GM18907 (cell line): ENCODE results near the gene CASP1.
"Not testable (repeated sequence)": the region's sequence is repeated elsewhere in the genome, so short reads cannot be mapped to it uniquely, and the experiment has no call there.

Source experiments
- ATAC-seq: cut with Tn5 transposase; IDR thresholded peaks from one replicate; pipeline ENCODE4 v1.9.1; 2021; ENCODE audit warnings: mild to moderate bottlenecking, moderate library complexity; ENCODE audit not compliant: unreplicated experiment

The CASP1 gene

GRCh38 chr11:105034813-105035620 is at the start of gene CASP1:
CASP1 (minus strand) TSS chr11:105035144; CDS start chr11:105035113, 31 bp downstream.
- ATAC-seq: peak; percentile 98

DNA sequence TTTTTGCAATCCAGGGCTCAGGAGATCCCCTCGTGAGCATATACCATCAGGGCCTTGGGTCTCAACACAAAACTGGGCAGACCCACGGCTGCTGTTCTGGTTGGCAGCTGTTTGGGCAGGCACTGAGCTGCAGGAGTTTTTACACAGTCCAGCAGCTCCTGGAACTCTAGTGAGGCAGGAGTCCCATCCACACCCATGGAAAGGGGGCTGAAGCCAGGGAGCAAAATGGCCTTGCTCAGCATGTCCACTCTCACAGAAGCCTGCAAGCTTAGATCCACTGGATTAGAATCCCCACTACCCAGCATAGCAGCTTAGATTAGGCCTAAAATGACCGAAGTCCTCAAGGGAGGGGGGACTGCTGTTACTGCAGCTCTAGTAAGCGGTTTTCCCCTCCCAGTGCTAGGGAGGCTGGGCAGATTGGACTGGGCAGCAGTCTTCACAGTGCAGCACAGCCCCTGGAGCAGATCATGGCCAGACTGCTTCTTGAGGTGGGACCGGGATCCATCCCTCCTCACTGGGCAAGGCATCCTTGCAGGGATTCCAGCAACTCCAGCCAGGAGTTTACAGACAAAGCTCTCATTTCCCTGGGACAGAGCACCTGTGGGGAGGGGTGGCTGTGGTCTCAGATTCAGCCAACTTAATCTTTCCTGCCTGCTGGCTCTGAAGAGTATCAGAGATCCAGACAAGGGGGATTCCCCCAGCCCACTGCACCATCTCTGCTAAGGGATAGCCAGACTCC is 46.6 kb upstream of the CASP1 start:
- ATAC-seq: no peak

DNA sequence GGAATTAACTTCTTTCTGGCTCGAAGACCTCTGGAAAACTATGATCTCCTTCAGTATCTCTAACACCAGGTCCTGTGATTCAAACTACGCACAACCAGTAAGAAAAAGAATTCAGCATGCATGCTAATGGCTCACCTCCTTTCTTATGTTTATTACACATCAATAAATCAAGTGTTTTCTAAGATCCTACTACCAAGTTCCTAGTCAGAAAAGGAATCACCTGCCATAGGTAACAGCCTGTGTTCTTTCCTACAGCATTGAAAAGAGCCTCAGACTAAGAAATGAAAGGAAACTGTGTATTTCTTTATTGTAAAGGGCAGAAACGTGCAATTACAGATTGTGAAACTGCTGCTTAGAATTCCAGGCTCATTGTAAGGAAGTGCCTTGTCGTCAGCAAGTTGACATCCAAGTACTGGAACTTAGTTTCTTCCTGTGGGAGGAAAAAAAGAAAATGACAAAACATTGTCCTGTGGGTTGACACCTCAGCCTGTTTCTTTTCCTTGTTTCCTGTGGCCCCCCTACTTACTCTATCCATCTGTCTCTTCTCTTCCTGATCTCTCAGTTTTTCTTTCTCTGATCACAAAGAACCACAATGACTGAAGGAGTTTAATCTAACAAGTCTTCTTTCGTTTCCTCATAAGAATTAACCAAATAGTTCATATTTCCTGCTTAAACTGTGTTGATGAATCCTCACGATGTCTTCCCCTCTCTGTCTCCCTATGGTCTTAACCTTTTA is 45.4 kb upstream of the CASP1 start:
- ATAC-seq: not testable (repeated sequence)

DNA sequence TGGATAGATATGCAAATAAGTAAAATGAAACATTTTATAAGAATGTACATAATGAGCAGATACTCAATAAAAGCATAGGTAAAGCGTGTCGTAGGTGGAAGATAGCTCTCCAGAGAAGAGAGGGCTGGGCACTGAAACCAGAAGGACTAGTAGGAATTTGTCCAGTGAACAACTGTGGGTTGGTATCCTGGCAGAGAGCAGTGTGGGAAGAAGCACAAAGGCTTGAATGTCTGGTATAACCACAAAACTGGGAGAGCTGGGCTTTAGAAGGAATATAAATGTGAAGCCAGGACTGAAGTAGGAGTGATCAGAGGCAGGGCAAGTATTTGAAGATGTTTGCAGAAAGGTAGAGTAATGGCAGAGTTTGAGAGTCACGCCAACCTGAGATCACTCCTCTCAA is 43.3 kb upstream of the CASP1 start:
- ATAC-seq: no peak

DNA sequence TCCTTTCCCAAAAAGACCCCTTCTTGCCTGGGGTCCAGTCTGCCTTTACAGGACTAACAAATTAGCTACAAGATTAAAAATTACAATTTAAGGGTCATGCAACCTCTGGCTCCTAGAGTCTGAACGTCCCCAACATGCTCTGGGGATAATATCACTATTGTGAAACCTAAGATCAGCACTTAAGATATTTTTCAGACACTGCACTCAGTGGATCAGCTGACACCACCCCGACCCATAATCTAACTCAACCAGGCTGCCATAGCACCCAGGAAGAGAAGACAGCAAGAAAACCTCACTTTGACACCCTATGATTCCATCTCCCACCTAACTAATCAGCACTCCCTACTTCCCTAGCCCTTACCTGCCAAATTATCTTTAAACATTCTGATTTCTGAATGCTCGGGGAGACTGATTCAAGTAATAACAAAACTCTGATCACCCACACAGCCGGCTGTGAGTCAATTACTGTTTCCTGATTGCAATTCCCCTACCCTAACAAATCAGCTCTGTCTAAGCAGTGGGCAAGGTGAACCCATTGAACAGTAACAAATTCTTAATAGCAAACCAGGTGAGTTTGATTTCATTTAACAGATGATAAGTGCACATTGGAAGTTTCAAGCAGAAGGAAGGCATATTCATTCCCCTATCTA is 42.3 kb upstream of the CASP1 start:
- ATAC-seq: not testable (repeated sequence)

DNA sequence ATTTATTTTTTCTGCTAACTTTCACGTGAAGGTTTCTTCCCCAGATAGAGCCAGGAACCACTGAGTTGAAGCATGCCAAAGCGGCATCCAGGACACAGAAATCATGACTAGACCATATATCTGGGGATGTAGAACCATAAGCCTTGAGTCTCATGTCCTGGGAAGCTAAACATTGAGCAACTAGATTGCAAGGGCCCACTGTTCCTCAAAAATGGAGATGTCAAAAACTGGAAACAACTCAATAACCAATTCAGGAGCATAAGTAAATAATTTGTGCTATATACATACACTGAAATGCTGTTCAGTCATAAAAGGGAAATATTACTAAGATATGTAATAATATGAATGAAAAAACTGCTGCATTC is 39.2 kb upstream of the CASP1 start:
- no peak for ATAC-seq

GRCh38 chr11:105073456-105074165 is 38.7 kb upstream of the CASP1 start:
- ATAC-seq: no peak

DNA sequence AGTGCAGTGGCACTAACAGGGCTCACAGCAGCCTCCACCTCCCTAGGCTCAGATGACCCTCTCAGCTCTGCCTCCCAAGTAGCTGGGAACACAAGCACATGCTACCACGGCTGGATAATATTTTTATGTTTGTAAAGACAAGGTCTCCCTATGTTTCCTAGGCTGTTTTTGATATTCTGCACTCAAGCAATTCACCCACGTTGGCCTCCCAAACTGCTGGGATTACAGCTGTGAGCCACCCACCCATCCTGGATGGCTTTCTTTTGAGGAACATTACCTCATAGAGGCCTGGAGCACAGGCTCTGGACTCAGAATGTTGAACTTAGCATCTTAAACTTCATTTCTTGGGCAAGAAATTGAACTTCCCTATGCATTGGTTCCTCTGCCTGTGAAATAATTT is 37.1 kb upstream of the CASP1 start:
- not testable (repeated sequence) for ATAC-seq

DNA sequence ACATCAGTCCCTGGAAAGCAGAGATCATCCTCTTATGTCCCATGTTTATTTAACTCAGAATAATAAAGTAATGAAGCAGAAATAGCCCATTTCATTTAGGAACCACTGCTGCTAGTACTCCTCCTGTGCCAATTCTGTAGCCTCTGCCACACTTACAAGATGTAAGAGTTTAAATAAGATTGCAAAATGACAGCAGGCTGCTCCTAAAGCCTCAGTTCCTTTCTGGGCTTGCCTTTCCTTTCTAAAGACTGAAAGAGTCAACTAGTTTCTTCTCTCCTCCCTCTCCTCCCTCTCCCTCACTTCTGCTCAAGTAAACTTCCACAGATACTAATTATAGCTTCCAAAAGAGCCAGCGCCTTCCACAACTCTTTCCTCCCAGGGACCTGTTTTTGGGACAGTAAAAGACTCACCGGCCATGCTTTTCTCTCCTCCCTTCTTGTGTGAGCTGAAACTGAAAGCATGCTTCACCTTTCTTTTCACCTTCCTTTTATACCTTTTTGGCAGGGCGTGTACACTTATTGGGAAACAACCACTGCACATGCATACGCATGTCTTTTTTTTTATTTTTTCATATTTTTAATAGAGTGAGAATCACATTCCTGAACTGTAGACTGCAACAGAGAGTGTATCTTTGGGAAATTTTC is 36.3 kb upstream of the CASP1 start:
- no peak for ATAC-seq

DNA sequence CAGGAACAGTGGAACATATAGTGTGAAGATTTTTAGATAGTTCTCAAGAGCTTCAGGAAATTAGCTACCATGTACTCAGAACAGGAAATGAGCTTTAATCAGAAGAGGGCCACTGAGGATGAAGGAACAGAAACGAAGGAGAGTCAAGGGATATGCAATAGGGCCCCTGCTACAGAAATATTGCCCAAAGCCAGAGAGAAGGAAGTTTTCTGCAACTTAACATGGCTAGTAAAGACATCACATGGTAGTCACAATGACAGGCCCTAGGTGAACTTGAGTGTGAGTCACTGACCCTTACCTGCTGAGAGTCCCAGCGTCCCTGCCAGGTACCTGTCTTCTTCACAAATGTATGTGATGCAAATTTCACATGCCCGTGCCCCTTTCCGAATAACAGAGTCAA is 35.4 kb upstream of the CASP1 start:
- ATAC-seq: no peak

GRCh38 chr11:105069749-105070148 is 34.8 kb upstream of the CASP1 start:
- ATAC-seq: not testable (repeated sequence)

DNA sequence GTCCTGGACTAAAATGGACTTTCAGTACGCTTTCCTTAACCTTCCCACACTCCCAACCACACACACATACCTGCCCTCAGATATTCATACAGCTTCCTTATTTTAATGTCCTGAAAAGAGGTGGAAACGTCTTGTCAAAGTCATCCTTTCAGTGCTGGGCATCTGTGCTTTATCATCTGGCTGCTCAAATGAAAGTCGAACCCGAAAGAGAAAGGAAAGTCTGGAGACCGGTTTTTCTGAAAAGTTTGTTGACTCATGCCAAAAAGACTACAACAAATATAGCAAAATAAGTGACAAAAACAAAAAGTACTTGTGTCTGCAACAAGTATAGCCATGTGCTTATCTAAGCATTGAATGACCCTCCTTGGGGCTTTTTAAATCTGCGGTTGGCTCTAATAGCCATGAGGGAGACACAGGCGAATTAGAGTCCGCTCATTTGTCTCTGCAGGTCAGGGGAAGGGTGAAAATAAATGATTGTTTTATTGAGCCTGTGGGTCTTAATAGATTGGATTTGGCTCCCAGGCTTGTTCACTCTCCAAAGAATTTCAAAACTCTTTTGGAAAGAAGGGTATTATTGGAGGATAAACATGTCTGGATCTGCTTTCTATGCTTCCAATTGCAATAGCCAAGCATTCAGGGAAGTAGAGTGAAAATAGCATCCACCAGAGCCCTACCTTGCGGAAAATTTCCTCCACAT is 28.4 kb upstream of the CASP1 start:
- not testable (repeated sequence) for ATAC-seq

GRCh38 chr11:105057432-105057831 is 22.5 kb upstream of the CASP1 start:
- no peak for ATAC-seq

GRCh38 chr11:105056446-105056845 is 21.5 kb upstream of the CASP1 start:
- ATAC-seq: no peak

DNA sequence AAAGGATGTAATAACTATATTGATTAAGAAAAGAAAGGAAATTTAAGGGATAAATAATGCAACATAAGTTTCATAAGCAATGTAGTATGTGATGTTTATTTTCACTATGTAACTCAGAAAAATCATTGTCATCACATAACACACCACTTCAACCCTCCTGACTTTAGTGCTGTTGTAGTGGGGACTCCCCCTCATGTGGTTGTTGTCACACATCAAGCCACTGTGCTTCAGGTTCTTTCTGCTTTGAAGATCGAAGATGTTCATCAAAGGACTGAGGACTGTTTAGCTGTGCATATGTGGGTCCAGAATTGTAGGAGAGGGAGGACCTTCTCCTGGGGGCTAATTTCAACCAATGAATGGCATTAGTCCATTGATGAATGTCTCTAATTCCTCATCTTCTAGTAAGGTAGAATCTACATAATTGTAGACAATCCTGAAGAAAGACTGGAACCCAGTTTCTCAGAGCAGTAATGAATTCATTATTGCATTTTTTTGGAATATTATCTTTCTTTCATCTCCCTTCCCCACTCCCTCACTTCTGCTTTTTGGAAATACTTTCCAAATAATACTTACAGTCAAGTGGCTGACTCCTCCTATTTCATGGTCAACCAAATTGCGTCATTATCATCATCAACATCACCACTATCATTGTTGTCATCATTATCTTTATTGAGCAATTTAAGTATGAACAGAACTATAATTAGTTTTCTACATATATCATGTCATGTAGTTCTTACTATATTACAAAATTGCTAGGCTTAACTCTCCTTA is 20.0 kb upstream of the CASP1 start:
- no peak for ATAC-seq

DNA sequence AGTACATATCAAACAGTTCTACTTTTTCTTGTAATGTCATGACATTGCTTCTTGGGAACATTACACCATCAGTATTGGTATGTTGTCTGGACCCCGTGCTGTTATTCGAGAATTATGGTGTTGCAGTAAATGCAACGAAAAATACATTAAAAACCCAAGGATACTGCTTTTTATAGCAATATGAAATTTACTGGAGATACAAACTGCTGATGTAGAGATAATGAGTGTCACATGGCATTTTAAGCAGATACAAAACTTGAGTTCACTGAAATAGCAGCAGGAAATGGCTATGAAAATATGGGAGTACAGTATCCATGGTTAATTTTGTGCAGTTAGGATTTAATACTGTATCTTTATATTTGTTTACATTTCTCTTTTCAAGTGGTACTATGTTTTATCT is 17.5 kb upstream of the CASP1 start:
- no peak for ATAC-seq

GRCh38 chr11:105051559-105051958 is 16.6 kb upstream of the CASP1 start:
- no peak for ATAC-seq

GRCh38 chr11:105049481-105049880 is 14.5 kb upstream of the CASP1 start:
- ATAC-seq: no peak
